OCI-LY1 (cell line): ENCODE data around the gene CLDN15.

Experiments
- CTCF ChIP-seq: fragments of 200-600 bp; sonication (generic), shearing (Covaris generic); IDR thresholded peaks from 2 replicates; pipeline ENCODE4 v1.5.1; 2017; ENCODE audit warnings: mild to moderate bottlenecking, antibody characterized with exemption, low read length, moderate library complexity, mixed read lengths
- EZH2 ChIP-seq: fragments of 200-600 bp; sonication (generic), shearing (Covaris generic); IDR thresholded peaks from 2 replicates; pipeline ENCODE4 v1.8.0; 2017; ENCODE audit warnings: borderline replicate concordance, mixed run types, mild to moderate bottlenecking, antibody characterized with exemption, low read length, moderate library complexity, mixed read lengths

GRCh38 chr7:101245147-101245668 lies 7.6 kb upstream of the CLDN15 start:
- TF ChIP-seq CTCF (no peak), EZH2 (no peak)
